ENCODE measurements around the gene GMNN.

GRCh38 chr6:24761851-24762250 is 12.9 kb upstream of the GMNN start:
- TF ChIP-seq EZH2 (IDR thresholded peaks at IDR 0.05) (no peak), POLR2AphosphoS5 (IDR thresholded peaks at IDR 0.05; ENCODE audit: borderline replicate concordance, low read depth, low read length) (no peak)

Data from SK-N-MC (cell line).